Measurements from ENCODE around the gene MGP.

The MGP gene

DNA sequence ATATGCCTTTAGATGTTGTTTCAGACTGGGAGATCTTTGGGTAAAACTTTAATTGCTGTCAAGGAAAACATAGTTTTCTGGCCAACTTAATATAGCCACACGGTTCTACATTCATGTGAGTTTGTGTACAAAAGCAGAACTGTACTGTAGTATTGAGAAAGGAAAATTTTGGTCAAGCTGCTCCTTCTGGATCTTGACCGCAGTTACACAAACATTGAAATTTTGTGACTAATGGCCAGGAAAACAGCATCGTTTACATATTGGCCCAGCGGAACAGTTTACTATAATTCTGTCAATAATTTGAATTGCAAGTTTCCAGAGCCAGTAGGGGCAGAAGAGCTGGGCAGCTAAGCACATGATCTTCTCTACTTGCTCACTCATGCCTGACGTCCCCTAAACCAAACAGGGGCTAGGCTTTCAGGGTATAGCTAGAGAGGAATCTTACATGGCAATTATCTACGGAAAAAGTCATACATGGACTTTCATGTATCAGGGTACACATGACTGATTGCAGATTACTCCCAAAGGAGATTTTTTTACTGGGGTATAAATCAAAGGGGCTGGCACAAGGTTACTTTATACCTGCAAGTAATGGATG is 31.0 kb downstream of the MGP start:
- no peak for DNase-seq

DNA sequence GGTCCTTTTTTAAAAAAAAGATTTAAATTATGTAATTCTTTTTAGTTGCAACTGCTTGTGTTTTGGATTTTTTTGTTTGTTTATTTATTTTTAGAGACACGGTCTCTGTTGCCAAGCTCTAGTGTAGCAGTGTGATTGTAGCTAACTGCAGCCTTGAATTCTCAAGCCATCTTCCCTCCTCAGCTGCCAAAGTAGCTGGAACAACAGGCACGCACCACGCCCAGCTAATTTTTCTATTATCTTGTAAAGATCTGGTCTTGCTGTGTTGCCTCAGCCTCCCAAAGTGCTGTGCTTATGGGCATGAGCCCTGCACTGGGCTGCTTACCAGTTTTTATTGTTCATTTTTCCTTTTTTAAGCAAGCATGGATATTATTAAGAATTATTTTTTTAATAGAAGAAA is 31.7 kb downstream of the MGP start:
- DNase-seq: no peak

DNA sequence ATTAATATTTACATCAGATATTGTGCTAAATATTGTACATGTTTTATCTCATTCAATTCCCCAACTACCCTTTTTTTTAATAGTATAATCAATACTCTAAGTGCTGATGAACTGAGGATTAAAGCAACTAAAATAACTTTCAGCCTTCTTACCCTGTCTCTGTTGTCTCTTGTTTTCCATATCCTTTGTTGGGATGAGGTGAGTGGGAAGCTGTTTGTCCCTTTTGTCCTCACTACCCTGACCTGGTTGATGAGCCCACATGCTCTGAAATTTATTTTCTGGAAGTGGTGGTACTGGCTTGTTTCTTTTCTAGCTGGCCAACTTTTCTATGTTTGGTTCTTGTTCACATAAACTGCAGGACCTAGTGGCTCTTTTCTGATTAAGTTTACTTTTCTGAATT is 32.8 kb downstream of the MGP start:
- no peak for DNase-seq

DNA sequence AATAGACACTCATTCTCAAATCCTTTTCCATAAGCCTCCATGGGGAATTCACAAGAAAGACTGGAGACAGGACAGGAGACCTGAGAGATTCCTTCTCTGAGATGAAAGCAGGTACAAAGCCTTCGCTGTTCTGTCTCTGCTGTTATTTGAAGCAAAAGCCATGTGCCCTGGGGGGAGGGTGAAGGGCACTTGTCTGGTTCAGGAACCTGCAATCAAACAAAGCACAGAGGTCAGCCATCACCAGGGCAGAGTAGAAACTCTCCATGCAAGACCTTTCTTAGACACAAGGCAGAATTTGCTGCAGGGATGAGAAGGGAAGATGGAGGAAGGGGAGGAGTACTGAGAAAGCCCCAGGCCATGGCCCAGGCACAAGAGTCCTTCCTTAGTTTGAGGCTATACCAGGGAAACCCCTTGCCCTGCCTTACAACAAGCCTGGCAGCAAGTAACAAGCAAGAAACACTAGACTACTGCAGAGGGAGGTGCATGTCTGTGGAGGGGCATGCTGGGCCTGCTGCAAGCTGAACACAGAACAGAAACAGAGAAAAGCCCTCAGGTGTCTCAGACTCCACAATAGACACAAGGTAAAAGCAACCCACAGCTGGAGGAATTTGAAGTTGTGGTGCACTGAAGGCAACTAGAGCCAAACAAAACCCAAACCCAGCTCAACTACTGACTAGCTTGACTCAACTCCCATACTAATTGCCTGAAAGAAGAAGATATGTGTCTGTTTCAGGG is 34.6 kb downstream of the MGP start:
- no peak for DNase-seq

DNA sequence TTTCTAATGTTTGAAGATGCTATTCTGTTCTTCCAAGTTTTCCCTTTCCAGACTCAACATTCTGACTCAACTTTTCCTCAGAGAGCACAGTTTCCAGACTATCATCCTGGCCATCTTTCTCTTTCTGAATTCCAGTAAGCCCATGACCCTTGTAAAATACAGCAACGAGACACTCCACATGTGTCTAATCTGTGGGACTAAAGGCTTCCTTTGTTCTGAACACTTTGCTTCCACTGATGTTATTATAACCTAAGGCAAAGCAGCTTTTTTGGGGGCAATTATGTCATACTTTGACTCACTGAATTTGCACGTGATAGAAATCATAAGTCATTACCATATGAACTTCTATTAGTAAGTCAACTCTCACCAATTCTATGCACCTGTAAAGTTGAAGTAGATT is 36.0 kb downstream of the MGP start:
- no peak for DNase-seq

DNA sequence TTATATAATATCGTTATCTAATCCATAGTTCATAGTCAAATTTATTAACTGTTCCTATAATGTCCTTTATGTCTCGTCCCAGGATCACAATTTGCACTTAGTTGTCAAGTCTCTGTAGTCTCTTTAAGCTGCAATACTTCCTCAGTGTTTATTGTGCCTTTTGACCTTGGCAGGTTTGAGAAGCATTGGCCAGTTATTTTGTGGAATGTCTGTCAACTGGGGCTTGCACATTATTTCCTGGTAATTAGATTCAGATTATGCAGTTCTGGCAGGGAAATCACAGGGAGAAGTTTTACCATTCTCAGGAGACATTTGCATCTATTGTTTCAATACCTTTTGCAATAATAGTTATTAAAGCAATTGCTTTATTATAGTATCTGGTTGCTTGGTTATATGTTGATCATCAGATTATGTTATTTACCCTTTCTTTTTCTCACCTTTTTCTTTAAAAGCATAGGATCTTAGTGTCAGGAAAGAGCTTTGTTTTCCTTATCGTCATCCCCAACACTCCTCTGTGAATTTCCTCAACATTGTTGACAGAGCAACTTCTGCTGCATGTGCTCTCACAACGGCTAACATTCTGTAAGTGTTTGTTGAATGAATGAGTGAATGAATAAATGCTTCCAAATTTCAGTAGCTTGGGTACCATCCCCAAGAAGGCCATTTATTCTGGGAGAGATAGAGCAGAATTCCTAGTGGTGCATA is 38.6 kb downstream of the MGP start:
- DNase-seq: no peak

DNA sequence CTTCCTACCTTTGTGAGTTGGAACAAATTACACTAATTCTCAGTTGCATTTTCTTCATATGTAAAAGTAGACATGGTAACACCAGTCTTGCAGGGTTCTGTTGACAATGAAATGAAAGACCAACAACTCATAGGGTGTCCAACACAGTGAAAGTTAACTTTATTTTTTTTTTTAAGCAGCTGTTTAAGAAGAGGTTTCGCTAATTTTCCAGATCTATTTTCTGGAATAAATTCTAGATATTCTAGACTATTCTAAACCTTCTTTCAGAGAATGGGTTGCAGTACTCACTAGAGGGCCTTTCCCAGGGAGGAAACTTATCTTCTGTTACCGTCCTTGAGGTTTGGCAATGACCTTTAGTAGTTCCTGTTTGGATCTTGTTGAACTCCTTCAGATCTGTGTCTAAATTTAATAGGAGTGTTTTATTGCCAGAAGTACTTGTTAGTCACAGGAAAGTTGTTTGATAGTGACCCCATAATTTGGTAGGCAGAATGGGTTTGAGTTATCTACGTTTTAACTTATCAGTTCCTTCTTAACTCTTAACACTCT is 39.5 kb downstream of the MGP start:
- no peak for DNase-seq

DNA sequence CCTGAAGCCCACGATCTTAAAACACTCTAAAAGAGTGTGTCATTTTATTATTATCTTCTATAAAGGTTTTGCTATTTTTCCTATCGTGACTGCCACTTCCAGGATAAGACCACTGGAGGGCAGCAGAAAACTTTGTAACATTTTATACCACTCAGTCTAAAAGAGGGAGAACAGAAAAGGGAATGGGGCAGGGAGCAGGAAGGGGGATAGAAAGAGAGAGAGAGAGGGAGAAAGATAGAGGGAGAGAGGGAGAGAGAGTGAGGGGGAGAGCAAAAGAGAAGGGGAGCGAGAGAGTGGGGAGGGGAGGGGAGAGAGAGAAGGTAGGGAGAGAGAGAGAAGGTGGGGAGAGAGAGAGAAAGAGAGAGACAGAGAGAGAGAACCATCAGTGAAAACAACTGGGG is 40.3 kb downstream of the MGP start:
- no peak for DNase-seq

DNA sequence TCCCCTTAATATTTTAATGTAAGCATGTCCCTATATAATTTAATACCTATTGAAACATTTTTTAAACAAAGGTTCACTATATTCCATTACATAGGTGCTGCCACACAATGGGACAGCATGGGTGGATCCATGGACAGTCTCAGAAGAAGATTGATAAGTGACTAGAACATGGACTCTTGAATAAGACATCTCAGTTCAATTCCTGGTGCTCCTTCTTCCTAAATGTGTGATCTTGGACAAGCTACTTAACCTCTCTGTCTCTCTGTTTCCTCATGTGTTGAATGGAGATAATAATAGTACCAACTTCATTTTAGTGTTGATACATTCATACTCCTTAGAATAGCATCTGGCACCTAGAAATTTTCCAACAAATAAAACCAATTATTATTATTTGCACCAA is 41.3 kb downstream of the MGP start:
- no peak for DNase-seq

DNA sequence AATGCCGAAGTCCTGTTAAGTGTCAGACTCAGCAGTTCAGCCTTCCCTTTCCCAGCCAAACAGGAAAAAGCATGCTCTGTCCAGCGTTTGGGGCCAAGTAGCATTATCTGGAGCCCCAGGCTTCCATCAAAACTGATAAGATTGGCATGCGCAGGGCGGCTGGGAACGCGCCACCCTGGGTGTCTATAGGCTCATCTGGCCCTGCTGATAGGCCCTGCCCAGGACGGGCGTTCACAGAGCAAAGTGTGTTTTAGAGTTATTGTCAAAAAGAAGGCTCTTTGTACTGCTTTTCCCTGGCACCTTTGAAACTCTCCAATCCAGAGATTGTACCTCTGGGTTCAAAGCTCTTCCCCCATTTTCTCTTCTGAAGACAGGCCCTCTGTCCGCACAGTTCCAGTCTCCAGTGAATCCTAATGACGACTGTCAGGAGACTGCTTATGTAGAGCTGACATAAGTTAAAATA is 42.2 kb downstream of the MGP start, which contains the start of gene ART4:
Gene ART4 (minus strand): TSS at position 102 of the 463 bp plus-strand sequence. CDS start 413 bp downstream, outside the sequence.
- DNase-seq: no peak

DNA sequence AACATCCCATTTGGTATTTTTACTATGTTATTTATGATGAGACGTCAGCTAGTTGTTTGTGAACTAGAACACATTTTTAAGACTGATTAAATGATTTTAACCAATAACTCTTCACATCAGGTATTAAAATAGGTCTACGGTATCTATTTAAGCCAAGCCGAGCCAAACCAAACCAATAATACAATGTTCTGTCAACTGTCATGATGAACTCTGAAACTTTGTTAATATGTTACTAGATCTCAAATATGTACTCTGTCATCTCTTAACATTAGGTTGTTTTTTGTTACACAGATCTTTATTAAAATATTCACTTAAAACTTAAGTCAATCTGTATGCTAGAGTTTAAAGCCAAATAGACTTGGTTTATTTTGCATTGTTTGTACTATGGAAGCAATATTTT is 43.3 kb downstream of the MGP start:
- no peak for DNase-seq

DNA sequence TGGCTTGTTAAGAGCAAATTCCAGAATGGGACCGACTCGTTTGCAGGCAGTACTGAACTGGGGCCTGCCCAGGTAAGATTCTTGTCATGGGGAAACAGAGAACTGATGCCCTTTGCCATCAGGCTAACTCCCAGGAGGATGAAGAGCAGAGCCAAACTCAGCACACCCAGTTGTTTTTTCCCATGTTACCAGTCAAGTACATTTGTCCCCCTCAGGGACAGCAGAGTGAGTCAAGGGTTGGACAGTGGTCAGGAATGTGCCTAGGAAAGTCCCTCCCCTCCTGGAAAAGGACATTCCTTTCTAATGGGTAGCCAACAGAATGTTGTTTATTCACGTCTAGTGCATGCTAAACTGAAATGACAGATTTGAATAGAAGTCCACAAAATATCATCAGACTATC is 43.9 kb downstream of the MGP start:
- DNase-seq: no peak

DNA sequence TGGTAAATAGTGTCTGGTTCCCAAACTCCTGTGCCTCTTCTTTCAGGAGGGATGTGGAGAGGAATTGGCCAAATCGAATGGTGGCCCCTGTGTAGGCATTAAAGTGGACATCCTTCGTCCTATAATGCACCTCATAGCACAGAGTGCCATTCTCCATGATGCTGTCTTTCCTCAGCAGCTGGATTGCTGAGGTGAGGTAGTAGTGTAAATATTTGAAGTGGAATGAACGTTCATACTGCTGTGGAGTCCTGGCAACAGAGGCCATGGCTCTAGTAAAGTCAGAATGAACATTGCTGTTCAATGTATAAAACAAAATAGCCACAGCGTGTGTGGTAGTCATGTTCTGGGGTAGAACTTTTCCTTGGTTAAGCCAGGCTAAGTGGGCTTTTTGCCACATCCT is 45.0 kb downstream of the MGP start:
- no peak for DNase-seq

DNA sequence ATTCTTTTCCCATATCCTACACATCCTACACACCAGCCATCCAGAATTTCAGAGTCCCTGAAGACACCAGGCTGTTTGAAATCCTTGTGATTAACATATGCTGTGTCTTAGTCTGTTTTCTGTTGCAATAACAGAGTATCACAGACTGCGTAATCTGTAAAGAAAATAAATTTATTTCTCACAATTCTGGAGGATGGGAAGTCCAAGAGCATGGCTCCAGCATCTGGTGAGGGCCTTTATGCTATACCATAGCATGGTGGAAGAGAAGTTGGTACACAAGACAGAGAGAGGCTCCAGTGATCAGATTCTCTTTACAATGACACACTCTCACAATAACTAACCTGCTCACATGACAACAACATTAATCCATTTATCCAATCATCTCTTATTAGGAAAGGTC is 46.4 kb downstream of the MGP start:
- no peak for DNase-seq

DNA sequence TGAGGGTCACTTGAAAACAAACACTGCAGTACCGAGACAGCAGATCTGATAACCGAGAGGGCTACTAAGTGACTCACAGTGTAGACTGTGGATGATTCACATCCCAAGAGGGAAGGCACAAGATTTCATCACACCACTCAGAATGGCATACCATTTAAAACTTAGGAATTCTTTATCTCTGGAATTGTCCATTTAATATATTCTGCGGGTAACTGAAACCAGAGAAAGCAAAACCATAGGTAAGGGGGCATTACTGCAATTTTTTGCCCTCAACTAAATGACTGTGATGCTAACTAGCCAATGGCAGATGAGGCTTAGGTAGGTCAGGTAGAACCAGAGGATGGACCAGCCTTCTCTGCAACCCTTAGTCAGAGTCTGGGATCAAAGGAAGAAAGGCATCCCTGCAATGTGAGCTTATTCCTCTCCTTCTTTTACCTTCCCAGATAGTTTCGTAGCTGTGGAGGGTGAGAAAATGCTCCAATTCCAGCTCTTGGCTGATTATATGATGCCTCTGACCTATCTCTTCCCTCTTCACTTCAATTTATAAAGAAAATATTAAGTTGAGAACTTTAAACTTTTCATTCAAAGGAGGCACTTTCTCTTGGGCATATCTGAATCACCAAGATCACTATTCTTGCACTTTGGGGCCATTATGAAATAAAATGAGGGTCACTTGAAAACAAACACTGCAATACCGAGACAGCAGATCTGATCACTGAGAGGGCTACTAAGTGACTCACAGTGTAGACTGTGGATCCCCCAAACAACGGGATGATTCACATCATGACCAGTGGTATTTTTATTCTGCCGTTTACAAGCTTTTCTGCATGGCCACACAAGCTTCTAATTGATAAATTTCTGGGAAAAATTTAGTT is 49.1 kb downstream of the MGP start:
- DNase-seq: no peak

DNA sequence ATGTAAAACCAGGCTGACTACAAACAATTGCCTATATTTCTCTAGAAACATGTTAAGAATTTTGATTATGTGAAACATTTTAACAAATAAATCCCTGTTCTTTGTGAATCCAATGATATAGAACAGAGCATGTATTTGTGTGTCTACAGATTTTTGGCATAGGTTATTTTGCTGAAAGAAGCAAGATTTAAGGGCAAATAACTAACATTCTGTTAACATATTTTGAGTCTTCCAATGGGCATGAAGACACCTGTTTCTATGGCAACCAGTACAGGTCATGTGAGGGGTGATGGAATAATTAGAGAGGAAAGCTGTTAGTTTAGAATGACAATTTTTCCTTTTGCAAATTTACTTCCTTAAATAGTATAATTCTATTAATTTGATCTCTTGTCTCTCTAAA is 51.1 kb downstream of the MGP start:
- no peak for DNase-seq

DNA sequence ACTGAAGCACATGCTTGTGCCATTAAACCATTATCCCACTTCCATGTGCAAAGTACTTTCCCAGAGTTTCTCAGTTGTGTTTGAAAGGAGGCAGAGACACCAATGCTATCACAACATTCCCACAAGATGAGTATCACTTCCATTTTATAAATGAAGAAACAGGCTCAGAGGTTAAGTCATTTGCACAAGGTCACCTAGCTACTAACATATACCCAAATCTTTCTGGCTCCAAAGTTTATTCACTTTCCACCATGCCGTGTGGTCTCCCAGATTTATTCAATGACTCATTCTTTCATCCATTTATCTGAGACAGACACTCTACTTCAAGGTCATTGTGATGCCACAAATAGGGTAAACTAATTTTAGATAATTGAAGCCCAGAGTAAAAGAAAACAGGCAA is 51.7 kb downstream of the MGP start:
- DNase-seq: no peak

DNA sequence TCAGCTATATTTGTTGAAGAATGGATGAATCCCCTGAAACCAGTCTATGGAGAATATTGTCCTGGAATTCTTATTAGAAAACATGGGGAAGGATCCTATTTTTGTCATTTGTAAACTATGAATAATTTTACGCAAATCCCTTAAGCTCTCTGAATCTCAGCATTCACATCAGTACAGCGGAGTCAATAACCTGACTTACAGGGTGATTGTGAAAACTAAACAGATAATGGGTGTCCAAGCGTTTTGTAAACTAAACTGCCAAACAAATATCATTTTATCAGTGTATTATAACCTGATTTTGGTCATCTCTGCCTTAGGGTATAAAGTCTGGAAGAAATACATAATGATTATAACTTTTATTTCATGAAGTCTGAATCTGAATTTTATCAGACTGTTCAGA is 52.3 kb downstream of the MGP start:
- no peak for DNase-seq

Measured in SIG-M5 (cell line).